K562 (cell line): ENCODE data around the gene PPT2. TPM values are rescaled to one million over a fixed set of nuclear protein-coding genes. Genes with fewer than 3 reads are reported as not detected.
A peak's percentile ranks its signal among the peaks of the same experiment; 100 is the strongest.

Experiments
- DPF2 ChIP-seq: fragments of 450-650 bp; IDR thresholded peaks from 2 replicates; pipeline ENCODE4 v1.6.1; 2016
- HMG20A ChIP-seq: fragments of 450-650 bp; formaldehyde crosslinking; conservative IDR thresholded peaks from 2 replicates; pipeline ENCODE4 v1.4.0; 2020; ENCODE audit warnings: mild to moderate bottlenecking, mixed read lengths
- MBD2 ChIP-seq: sonication (generic); IDR thresholded peaks from 2 replicates; pipeline ENCODE4 v1.6.1; 2016; ENCODE audit warnings: low read depth, borderline replicate concordance
- POLR2A ChIP-seq: fragments of 450-650 bp; conservative IDR thresholded peaks from 2 replicates; pipeline ENCODE4 v1.6.1; 2016
- POLR2G ChIP-seq: fragments of 200-400 bp; formaldehyde crosslinking; IDR thresholded peaks from 2 replicates; pipeline ENCODE4 v1.6.1; 2017; ENCODE audit warnings: low read depth, mild to moderate bottlenecking, antibody characterized with exemption, low read length, moderate library complexity
- RBBP5 ChIP-seq: fragments of 200-600 bp; sonication (generic); IDR thresholded peaks from 2 replicates; pipeline ENCODE4 v1.6.1; 2012; ENCODE audit warnings: borderline replicate concordance, mild to moderate bottlenecking, low read length, control low read depth, inconsistent platforms; ENCODE audit not compliant: insufficient read depth, poor library complexity, severe bottlenecking
- SAP30 ChIP-seq: fragments of 200-600 bp; sonication (generic); IDR thresholded peaks from 2 replicates; pipeline ENCODE4 v1.6.1; 2012; ENCODE audit warnings: borderline replicate concordance, low read depth, mild to moderate bottlenecking, moderate library complexity, low read length, control low read depth, inconsistent platforms; ENCODE audit not compliant: insufficient read depth, poor library complexity, severe bottlenecking
- SIN3A ChIP-seq, 2 experiments: fragments of 150-350 bp in 1 of 2; IDR thresholded peaks; 2 replicates each; pipeline ENCODE4 v1.6.1; 2011 to 2016; ENCODE audit warnings: borderline replicate concordance in 2 of 2, low read depth in 2 of 2, low read length in 2 of 2, mild to moderate bottlenecking in 2 of 2, moderate library complexity in 2 of 2; ENCODE audit not compliant: control insufficient read depth in 1 of 2
- SRSF1 ChIP-seq: fragments of 200-400 bp; formaldehyde crosslinking; IDR thresholded peaks from 2 replicates; pipeline ENCODE4 v1.6.1; 2017; ENCODE audit warnings: mild to moderate bottlenecking, low read depth, low read length, moderate library complexity
- ZNF507 ChIP-seq: conservative IDR thresholded peaks from 2 replicates; pipeline ENCODE4 v1.6.1; 2017; ENCODE audit warnings: missing genetic modification characterization, missing compliant biosample characterization
- ZNF586 ChIP-seq: fragments of 450-650 bp; formaldehyde crosslinking; conservative IDR thresholded peaks from 2 replicates; pipeline ENCODE4 v1.4.0; 2020; ENCODE audit warnings: mild to moderate bottlenecking, moderate library complexity
- polyA plus RNA-seq, 8 experiments: library from polyadenylated mRNA; depleted of rRNA in 4 of 8; stranded (reverse) in 5 of 8; unstranded in 3 of 8; fragments of >200 nt; fragmentation: Nextera tagmentation in 2 of 8; fragmentation: Illumina TruSeq in 1 of 8; extraction: Ambion mirVana in 2 of 8; extraction: Trizol in 1 of 8; gene quantifications; 2 replicates each; pipeline versions ENCODE4 v1.2.1 to v1.2.3, GENCODE V29; 2011 to 2014; ENCODE audit warnings: inconsistent platforms in 1 of 8, missing spikeins in 1 of 8
- total RNA-seq, 7 experiments: library from RNA; depleted of rRNA in 6 of 7; stranded (reverse); fragments of >200 nt in 6 of 7; fragmentation: Illumina TruSeq in 2 of 7; extraction: Trizol in 2 of 7; gene quantifications; 2 replicates each; pipeline versions ENCODE4 v1.2.1 to v1.2.3, GENCODE V29; 2011 to 2021; ENCODE audit warnings: low replicate concordance in 1 of 7
- TF ChIP-seq, protein P1 (sequence below): fragments of 200-600 bp; sonication (generic); IDR thresholded peaks from one replicate; pipeline ENCODE4 v1.6.1; 2012; ENCODE audit warnings: mild to moderate bottlenecking, low read depth, low read length, inconsistent platforms
- TF ChIP-seq, protein P2 (sequence below): fragments of 450-650 bp; formaldehyde crosslinking; IDR thresholded peaks from 2 replicates; pipeline ENCODE4 v1.4.0; 2022; ENCODE audit warnings: missing genetic modification characterization

The PPT2 gene
- total and polyA plus RNA-seq, 9 of the 15 experiments (the other 6 are each of a cell fraction or from before 2014, with no cell fraction given): 27.4 to 98.8 (median 69.9) TPM

DNA sequence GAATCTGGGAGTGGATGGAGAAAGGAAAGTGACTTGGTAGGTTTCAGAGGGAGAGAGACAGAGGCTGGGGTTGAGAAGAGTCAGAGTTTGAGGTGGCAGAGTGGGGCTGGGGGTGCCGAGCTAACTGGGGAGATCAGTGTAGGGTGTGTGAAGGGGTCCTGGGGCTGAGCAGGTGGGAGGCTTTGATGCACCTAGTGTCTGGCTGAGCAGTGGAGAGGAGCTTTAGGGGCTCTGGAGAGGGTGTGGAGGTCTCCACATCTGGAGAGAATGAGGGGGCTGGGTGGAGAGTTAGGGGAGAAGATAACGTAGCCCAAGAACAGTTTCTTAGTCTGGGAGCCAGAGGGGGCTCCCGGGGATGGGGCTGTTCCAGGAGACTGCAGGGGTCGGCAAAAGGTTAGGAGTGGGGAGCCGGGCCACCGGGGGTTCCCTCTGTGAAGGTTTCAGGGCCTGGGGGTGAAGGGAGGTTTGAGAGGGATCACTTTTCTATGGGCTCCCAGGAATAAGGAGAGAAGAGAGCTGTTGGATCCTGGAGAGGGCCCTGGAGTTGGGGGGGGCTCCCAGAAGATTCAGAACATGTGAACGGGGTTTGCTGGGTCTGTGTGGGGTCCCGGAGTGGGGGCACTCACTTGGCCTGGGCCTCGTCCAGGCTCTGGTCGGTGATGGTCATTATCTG is 35.3 kb downstream of the PPT2 start (continued):
- TF ChIP-seq, protein P1, sequence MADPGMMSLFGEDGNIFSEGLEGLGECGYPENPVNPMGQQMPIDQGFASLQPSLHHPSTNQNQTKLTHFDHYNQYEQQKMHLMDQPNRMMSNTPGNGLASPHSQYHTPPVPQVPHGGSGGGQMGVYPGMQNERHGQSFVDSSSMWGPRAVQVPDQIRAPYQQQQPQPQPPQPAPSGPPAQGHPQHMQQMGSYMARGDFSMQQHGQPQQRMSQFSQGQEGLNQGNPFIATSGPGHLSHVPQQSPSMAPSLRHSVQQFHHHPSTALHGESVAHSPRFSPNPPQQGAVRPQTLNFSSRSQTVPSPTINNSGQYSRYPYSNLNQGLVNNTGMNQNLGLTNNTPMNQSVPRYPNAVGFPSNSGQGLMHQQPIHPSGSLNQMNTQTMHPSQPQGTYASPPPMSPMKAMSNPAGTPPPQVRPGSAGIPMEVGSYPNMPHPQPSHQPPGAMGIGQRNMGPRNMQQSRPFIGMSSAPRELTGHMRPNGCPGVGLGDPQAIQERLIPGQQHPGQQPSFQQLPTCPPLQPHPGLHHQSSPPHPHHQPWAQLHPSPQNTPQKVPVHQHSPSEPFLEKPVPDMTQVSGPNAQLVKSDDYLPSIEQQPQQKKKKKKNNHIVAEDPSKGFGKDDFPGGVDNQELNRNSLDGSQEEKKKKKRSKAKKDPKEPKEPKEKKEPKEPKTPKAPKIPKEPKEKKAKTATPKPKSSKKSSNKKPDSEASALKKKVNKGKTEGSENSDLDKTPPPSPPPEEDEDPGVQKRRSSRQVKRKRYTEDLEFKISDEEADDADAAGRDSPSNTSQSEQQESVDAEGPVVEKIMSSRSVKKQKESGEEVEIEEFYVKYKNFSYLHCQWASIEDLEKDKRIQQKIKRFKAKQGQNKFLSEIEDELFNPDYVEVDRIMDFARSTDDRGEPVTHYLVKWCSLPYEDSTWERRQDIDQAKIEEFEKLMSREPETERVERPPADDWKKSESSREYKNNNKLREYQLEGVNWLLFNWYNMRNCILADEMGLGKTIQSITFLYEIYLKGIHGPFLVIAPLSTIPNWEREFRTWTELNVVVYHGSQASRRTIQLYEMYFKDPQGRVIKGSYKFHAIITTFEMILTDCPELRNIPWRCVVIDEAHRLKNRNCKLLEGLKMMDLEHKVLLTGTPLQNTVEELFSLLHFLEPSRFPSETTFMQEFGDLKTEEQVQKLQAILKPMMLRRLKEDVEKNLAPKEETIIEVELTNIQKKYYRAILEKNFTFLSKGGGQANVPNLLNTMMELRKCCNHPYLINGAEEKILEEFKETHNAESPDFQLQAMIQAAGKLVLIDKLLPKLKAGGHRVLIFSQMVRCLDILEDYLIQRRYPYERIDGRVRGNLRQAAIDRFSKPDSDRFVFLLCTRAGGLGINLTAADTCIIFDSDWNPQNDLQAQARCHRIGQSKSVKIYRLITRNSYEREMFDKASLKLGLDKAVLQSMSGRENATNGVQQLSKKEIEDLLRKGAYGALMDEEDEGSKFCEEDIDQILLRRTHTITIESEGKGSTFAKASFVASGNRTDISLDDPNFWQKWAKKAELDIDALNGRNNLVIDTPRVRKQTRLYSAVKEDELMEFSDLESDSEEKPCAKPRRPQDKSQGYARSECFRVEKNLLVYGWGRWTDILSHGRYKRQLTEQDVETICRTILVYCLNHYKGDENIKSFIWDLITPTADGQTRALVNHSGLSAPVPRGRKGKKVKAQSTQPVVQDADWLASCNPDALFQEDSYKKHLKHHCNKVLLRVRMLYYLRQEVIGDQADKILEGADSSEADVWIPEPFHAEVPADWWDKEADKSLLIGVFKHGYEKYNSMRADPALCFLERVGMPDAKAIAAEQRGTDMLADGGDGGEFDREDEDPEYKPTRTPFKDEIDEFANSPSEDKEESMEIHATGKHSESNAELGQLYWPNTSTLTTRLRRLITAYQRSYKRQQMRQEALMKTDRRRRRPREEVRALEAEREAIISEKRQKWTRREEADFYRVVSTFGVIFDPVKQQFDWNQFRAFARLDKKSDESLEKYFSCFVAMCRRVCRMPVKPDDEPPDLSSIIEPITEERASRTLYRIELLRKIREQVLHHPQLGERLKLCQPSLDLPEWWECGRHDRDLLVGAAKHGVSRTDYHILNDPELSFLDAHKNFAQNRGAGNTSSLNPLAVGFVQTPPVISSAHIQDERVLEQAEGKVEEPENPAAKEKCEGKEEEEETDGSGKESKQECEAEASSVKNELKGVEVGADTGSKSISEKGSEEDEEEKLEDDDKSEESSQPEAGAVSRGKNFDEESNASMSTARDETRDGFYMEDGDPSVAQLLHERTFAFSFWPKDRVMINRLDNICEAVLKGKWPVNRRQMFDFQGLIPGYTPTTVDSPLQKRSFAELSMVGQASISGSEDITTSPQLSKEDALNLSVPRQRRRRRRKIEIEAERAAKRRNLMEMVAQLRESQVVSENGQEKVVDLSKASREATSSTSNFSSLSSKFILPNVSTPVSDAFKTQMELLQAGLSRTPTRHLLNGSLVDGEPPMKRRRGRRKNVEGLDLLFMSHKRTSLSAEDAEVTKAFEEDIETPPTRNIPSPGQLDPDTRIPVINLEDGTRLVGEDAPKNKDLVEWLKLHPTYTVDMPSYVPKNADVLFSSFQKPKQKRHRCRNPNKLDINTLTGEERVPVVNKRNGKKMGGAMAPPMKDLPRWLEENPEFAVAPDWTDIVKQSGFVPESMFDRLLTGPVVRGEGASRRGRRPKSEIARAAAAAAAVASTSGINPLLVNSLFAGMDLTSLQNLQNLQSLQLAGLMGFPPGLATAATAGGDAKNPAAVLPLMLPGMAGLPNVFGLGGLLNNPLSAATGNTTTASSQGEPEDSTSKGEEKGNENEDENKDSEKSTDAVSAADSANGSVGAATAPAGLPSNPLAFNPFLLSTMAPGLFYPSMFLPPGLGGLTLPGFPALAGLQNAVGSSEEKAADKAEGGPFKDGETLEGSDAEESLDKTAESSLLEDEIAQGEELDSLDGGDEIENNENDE: no peak
- TF ChIP-seq, protein P2, sequence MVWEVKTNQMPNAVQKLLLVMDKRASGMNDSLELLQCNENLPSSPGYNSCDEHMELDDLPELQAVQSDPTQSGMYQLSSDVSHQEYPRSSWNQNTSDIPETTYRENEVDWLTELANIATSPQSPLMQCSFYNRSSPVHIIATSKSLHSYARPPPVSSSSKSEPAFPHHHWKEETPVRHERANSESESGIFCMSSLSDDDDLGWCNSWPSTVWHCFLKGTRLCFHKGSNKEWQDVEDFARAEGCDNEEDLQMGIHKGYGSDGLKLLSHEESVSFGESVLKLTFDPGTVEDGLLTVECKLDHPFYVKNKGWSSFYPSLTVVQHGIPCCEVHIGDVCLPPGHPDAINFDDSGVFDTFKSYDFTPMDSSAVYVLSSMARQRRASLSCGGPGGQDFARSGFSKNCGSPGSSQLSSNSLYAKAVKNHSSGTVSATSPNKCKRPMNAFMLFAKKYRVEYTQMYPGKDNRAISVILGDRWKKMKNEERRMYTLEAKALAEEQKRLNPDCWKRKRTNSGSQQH (CRISPR knock-in tag): no peak
- TF ChIP-seq RBBP5: peak; percentile 40
- peak; percentile 29 for TF ChIP-seq SAP30
- TF ChIP-seq SRSF1: no peak
- peak; percentile 60; the same call in 1 of the 2 replicates for TF ChIP-seq POLR2A
- no peak; the same call in 1 of the 2 replicates for TF ChIP-seq POLR2G
- no peak for TF ChIP-seq HMG20A
- TF ChIP-seq DPF2: 0 out of 2 replicates have a peak, but pooled peaks have one; percentile 33
- no peak for TF ChIP-seq ZNF586 (CRISPR knock-in tag)
- 0 out of 4 replicates have a peak, but pooled peaks of 1 of the 2 experiments have one; percentile 11 for TF ChIP-seq SIN3A (IDR thresholded peaks at IDR 0.05; ENCODE audit: borderline replicate concordance in 2 of 2, control insufficient read depth in 1 of 2, low read depth in 2 of 2, low read length in 2 of 2)
- TF ChIP-seq ZNF507: no peak
- no peak for TF ChIP-seq MBD2
